A673 (cell line): Measurements from ENCODE around the gene NR2E1. TPM values are rescaled to one million over a fixed set of nuclear protein-coding genes. Genes with fewer than 3 reads are reported as not detected.

Source experiments
- BruUV-seq: library from RNA; stranded (reverse); fragments of 400-500 nt; replicated peaks from 2 replicates; lab custom pipeline; 2021; lab: Mats Ljungman, UMichigan
- CTCF ChIA-PET: fragments of 300-600 bp; sonication (Branson Sonifier 250); formaldehyde crosslinking; loops from one replicate; lab custom pipeline; 2022; ENCODE audit warnings: antibody characterized with exemption; lab: Charles Lee
- POLR2A ChIA-PET: fragments of 300-600 bp; sonication (Branson Sonifier 250); formaldehyde crosslinking; loops from one replicate; lab custom pipeline; 2022; ENCODE audit warnings: antibody characterized with exemption; ENCODE audit not compliant: low non-redundant PET; lab: Charles Lee
- DNase-seq: peaks from one replicate; pipeline ENCODE4 v3.0.0-alpha.2; 2015; ENCODE audit warnings: low spot score
- H3K27ac ChIP-seq: fragments of 200-600 bp; sonication (generic); 2 replicates; pipeline ENCODE4 v1.5.1; 2016; ENCODE audit warnings: mixed run types, low read depth, mild to moderate bottlenecking, mixed read lengths, antibody characterized with exemption, low read length; ENCODE audit not compliant: poor library complexity, severe bottlenecking
- H3K27me3 ChIP-seq: fragments of 200-600 bp; sonication (generic); replicated peaks from 2 replicates; pipeline ENCODE4 v1.6.1; 2017; ENCODE audit warnings: mixed run types, low read depth, mild to moderate bottlenecking, mixed read lengths, antibody characterized with exemption, low read length; ENCODE audit not compliant: insufficient read depth, poor library complexity
- H3K36me3 ChIP-seq: fragments of 200-600 bp; sonication (generic); 2 replicates; pipeline ENCODE4 v1.6.1; 2016; ENCODE audit warnings: mixed run types, mild to moderate bottlenecking, mixed read lengths, antibody characterized with exemption, low read length; ENCODE audit not compliant: insufficient read depth, poor library complexity, severe bottlenecking
- H3K4me1 ChIP-seq: fragments of 200-600 bp; sonication (generic); 2 replicates; pipeline ENCODE4 v1.6.1; 2017; ENCODE audit warnings: mixed run types, mild to moderate bottlenecking, mixed read lengths, antibody characterized with exemption, low read length; ENCODE audit not compliant: insufficient read depth, poor library complexity, severe bottlenecking
- H3K4me3 ChIP-seq: fragments of 200-600 bp; sonication (generic); 2 replicates; pipeline ENCODE4 v1.5.1; 2016; ENCODE audit warnings: low read depth, mixed run types, mild to moderate bottlenecking, mixed read lengths, low read length; ENCODE audit not compliant: poor library complexity, severe bottlenecking
- H3K9me3 ChIP-seq: fragments of 200-600 bp; sonication (generic); 2 replicates; pipeline ENCODE4 v1.6.1; 2016; ENCODE audit warnings: mixed run types, low read depth, mild to moderate bottlenecking, mixed read lengths, antibody characterized with exemption, low read length; ENCODE audit not compliant: poor library complexity, severe bottlenecking
- EZH2 ChIP-seq: fragments of 200-600 bp; sonication (generic); IDR thresholded peaks from 2 replicates; pipeline ENCODE4 v1.6.1; 2017; ENCODE audit warnings: borderline replicate concordance, low read depth, mild to moderate bottlenecking, mixed read lengths, antibody characterized with exemption, low read length; ENCODE audit not compliant: poor library complexity, severe bottlenecking
- intact Hi-C: fragments of 100-400 bp; cut with micrococcal nuclease; formaldehyde crosslinking; loops from one replicate; pipeline ENCODE4 v1.10.0; 2022; ENCODE audit not compliant: unreplicated experiment
- total RNA-seq: library from RNA; stranded (reverse); gene quantifications from 2 replicates; pipeline ENCODE4 v1.2.3, GENCODE V29; 2021
- TF ChIP-seq, protein P1 (sequence below): fragments of 300-800, 200-600 bp; sonication (generic); conservative IDR thresholded peaks from 2 replicates; pipeline ENCODE4 v1.5.1; 2017; ENCODE audit warnings: low read depth, mild to moderate bottlenecking, antibody characterized with exemption, low read length, moderate library complexity, mixed read lengths

NR2E1 gene
- total RNA-seq, 1 experiment from 2014 or later, result not detected

DNA sequence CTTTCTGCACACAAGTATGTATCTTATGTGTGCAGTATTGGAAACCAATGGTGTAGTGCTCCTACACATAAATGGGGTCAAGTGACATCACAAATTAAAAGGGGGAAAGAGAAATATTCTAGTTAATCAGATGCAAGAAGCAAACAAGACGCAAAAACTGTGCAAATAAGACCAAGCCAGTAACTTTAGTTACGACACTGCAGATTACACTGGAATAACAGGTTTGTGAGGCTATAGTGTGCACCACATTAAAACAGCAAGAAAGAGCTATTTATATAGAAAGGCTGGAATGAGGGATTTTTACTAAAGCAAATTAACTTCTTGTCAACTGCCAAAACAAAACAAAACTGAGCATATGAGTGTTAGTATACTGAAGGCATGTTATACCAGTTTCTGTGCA lies 45.8 kb downstream of the NR2E1 start:
- Histone ChIP-seq H3K27me3 (no peaks in the 10 kb centered on the region), H3K27ac (no peak overlapping the region), H3K4me3 (no peak overlapping the region), H3K4me1 (no peaks in the 10 kb centered on the region), H3K36me3 (peaks cover 7% of the 10 kb centered on the region), H3K9me3 (no peaks in the 10 kb centered on the region)
- ChIA-PET CTCF (no interaction called here), POLR2A (no interaction called here)
- intact Hi-C loops, result no loop called here
- TSS peak; percentile 91 for BruUV-seq
- TF ChIP-seq EZH2, result no peak
- TF ChIP-seq, protein P1, sequence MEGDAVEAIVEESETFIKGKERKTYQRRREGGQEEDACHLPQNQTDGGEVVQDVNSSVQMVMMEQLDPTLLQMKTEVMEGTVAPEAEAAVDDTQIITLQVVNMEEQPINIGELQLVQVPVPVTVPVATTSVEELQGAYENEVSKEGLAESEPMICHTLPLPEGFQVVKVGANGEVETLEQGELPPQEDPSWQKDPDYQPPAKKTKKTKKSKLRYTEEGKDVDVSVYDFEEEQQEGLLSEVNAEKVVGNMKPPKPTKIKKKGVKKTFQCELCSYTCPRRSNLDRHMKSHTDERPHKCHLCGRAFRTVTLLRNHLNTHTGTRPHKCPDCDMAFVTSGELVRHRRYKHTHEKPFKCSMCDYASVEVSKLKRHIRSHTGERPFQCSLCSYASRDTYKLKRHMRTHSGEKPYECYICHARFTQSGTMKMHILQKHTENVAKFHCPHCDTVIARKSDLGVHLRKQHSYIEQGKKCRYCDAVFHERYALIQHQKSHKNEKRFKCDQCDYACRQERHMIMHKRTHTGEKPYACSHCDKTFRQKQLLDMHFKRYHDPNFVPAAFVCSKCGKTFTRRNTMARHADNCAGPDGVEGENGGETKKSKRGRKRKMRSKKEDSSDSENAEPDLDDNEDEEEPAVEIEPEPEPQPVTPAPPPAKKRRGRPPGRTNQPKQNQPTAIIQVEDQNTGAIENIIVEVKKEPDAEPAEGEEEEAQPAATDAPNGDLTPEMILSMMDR, result no peak
- DNase-seq, result no peak

DNA sequence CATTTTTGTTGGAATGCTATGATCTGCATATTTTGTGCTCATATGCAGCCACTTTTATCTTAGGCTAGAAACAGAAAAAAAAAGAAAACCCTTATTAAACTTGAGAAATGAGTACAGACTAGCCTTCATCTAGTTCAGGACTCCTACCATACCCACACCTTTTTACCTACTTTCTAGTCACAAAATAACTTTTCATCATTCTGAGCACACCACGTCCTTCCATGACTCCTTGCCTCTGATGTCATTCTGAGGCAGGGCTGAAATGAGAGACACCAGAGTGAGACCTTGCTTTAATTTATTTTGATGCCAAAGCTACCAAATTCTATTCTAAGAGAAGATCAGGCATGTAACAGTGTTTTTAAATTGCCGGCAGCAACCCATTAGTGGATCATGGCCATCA lies 56.2 kb downstream of the NR2E1 start:
- no peak for DNase-seq
- H3K4me3 ChIP-seq, result no peak overlapping the region
- ChIA-PET CTCF (no interaction called here), POLR2A (no interaction called here)
- peaks cover under 1% of the 10 kb centered on the region for H3K4me1 ChIP-seq
- intact Hi-C loops, result no loop called here
- BruUV-seq, result no TSS peak
- H3K9me3 ChIP-seq, result no peaks in the 10 kb centered on the region
- H3K27ac ChIP-seq, result no peak overlapping the region
- peaks cover 19% of the 10 kb centered on the region for H3K36me3 ChIP-seq
- TF ChIP-seq, protein P1, result no peak
- no peak for TF ChIP-seq EZH2
- no peaks in the 10 kb centered on the region for H3K27me3 ChIP-seq

DNA sequence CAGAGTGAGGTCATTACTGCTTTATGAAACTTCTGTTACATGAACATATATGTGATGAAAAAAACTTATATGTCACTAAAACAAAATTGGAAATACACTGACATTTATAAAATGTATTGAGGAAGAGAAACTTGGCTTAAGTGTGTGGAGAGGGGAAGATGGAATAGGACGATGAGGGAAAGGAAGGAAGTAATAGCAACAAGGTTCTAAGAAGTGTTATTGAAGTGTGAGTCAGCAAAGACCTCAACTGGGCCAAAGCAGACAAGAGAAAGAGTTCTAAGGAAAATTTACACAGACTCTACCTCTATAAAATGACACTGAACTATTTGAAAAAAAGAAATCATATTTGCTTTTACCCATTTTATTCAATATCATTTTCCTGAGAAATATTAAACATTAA lies 56.7 kb downstream of the NR2E1 start:
- intact Hi-C loops, result no loop called here
- Histone ChIP-seq H3K36me3 (peaks cover 19% of the 10 kb centered on the region), H3K9me3 (no peaks in the 10 kb centered on the region), H3K4me3 (no peak overlapping the region), H3K27ac (no peak overlapping the region), H3K27me3 (no peaks in the 10 kb centered on the region), H3K4me1 (peaks cover 5% of the 10 kb centered on the region)
- ChIA-PET CTCF (no interaction called here), POLR2A (no interaction called here)
- BruUV-seq, result no TSS peak
- no peak for DNase-seq
- TF ChIP-seq, protein P1, result no peak
- no peak for TF ChIP-seq EZH2
